Measurements from ENCODE around the gene METAP2.
A peak's percentile ranks its signal among the peaks of the same experiment; 100 is the strongest.

METAP2 gene

GRCh38 chr12:95473884-95474659 is at the start of gene METAP2:
Gene METAP2 (plus strand): TSS chr12:95474152. CDS start chr12:95474180, 28 bp downstream.
- Histone ChIP-seq H3K36me3 (ENCODE audit: low read length) (peaks cover 14% of the 10 kb centered on the region), H3K9me3 (ENCODE audit: insufficient read depth, low read length) (no peaks in the 10 kb centered on the region), H2AFZ (ENCODE audit: low read depth, low read length, severe bottlenecking) (peak within 1 kb of the TSS; percentile 93), H3K79me2 (ENCODE audit: insufficient read depth, low read length) (peaks cover 56% of the 10 kb centered on the region), H3K4me3 (ENCODE audit: insufficient read depth, low read length, poor library complexity, severe bottlenecking) (peak within 1 kb of the TSS; percentile 76), H3K9ac (ENCODE audit: low read length) (peak within 1 kb of the TSS; percentile 99), H3K9me2 (replicated peaks; ENCODE audit: insufficient read depth, low read length) (no peaks in the 10 kb centered on the region), H3K27me3 (ENCODE audit: low read length) (no peaks in the 10 kb centered on the region), H4K20me1 (ENCODE audit: low read depth, low read length) (peaks cover 4% of the 10 kb centered on the region; the same call in 1 of the 2 replicates), H3F3A (ENCODE audit: insufficient read depth) (no peaks in the 10 kb centered on the region), H3K27ac (ENCODE audit: low read depth, low read length) (peak within 1 kb of the TSS; percentile 67), H3K4me2 (ENCODE audit: low read depth, low read length, poor library complexity, severe bottlenecking) (peak within 1 kb of the TSS; percentile 95)
- no peak for TF ChIP-seq EZH2phosphoT487 (conservative IDR thresholded peaks at IDR 0.05; ENCODE audit: low read length)
- no peak for TF ChIP-seq CTCF (IDR thresholded peaks at IDR 0.05; ENCODE audit: insufficient read depth, low read length, poor library complexity, severe bottlenecking)

GRCh38 chr12:95424271-95424994 is 49.5 kb upstream of the METAP2 start:
- Histone ChIP-seq H3F3A (ENCODE audit: insufficient read depth) (no peaks in the 10 kb centered on the region), H3K27me3 (ENCODE audit: low read length) (no peaks in the 10 kb centered on the region), H2AFZ (ENCODE audit: low read depth, low read length, severe bottlenecking) (no peak overlapping the region), H3K27ac (ENCODE audit: low read depth, low read length) (no peak overlapping the region), H3K36me3 (ENCODE audit: low read length) (no peaks in the 10 kb centered on the region), H3K79me2 (ENCODE audit: insufficient read depth, low read length) (no peaks in the 10 kb centered on the region), H3K9ac (ENCODE audit: low read length) (no peak overlapping the region), H3K9me3 (ENCODE audit: insufficient read depth, low read length) (no peaks in the 10 kb centered on the region), H3K4me2 (ENCODE audit: low read depth, low read length, poor library complexity, severe bottlenecking) (no peak overlapping the region), H4K20me1 (ENCODE audit: low read depth, low read length) (no peaks in the 10 kb centered on the region), H3K4me3 (ENCODE audit: insufficient read depth, low read length, poor library complexity, severe bottlenecking) (no peak overlapping the region), H3K9me2 (replicated peaks; ENCODE audit: insufficient read depth, low read length) (no peaks in the 10 kb centered on the region)
- TF ChIP-seq CTCF (IDR thresholded peaks at IDR 0.05; ENCODE audit: insufficient read depth, low read length, poor library complexity, severe bottlenecking) (no peak), EZH2phosphoT487 (conservative IDR thresholded peaks at IDR 0.05; ENCODE audit: low read length) (no peak)

- H3K27me3 ChIP-seq (ENCODE audit: low read length), result no peaks in the 10 kb centered on the region
- H3K36me3 ChIP-seq (ENCODE audit: low read length), result no peaks in the 10 kb centered on the region
- no peaks in the 10 kb centered on the region for H3K9me3 ChIP-seq (ENCODE audit: insufficient read depth, low read length)
- H3K27ac ChIP-seq (ENCODE audit: low read depth, low read length), result no peak overlapping the region
- H3K9ac ChIP-seq (ENCODE audit: low read length), result no peak overlapping the region
- TF ChIP-seq CTCF (IDR thresholded peaks at IDR 0.05; ENCODE audit: insufficient read depth, low read length, poor library complexity, severe bottlenecking), result no peak
- no peak for TF ChIP-seq EZH2phosphoT487 (conservative IDR thresholded peaks at IDR 0.05; ENCODE audit: low read length)
- no peaks in the 10 kb centered on the region for H3K9me2 ChIP-seq (replicated peaks; ENCODE audit: insufficient read depth, low read length)
- no peaks in the 10 kb centered on the region for H3K79me2 ChIP-seq (ENCODE audit: insufficient read depth, low read length)
- H2AFZ ChIP-seq (ENCODE audit: low read depth, low read length, severe bottlenecking), result no peak overlapping the region
- H3K4me2 ChIP-seq (ENCODE audit: low read depth, low read length, poor library complexity, severe bottlenecking), result no peak overlapping the region
- no peak overlapping the region for H3K4me3 ChIP-seq (ENCODE audit: insufficient read depth, low read length, poor library complexity, severe bottlenecking)
- H4K20me1 ChIP-seq (ENCODE audit: low read depth, low read length), result no peaks in the 10 kb centered on the region
- H3F3A ChIP-seq (ENCODE audit: insufficient read depth), result no peaks in the 10 kb centered on the region
These were observed 44.8 kb upstream of the METAP2 start for GRCh38 chr12:95429172-95429510.
